ENCODE data around the gene OPN4.

DNA sequence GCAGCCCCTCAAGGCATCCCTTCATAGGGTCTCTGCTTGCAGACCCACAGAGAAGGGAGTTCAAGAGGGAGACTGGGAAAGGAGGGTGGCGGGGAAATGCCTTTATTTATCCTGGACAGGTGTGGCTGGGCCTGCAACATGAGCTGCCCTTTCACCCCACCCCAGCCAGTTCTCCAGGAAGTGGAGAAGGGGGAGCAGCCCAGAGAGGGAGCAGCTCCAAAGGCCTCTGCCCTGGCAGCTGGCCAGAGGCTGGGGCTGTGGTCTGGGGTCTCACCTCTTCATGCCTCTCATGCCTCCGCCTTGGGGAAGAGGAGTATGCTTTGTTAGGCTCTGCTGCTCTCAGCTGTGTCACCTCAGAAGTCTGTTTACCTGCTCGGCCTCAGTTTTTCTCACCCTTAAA, 17.1 kb downstream of the OPN4 start:
- TF ChIP-seq, protein P1, sequence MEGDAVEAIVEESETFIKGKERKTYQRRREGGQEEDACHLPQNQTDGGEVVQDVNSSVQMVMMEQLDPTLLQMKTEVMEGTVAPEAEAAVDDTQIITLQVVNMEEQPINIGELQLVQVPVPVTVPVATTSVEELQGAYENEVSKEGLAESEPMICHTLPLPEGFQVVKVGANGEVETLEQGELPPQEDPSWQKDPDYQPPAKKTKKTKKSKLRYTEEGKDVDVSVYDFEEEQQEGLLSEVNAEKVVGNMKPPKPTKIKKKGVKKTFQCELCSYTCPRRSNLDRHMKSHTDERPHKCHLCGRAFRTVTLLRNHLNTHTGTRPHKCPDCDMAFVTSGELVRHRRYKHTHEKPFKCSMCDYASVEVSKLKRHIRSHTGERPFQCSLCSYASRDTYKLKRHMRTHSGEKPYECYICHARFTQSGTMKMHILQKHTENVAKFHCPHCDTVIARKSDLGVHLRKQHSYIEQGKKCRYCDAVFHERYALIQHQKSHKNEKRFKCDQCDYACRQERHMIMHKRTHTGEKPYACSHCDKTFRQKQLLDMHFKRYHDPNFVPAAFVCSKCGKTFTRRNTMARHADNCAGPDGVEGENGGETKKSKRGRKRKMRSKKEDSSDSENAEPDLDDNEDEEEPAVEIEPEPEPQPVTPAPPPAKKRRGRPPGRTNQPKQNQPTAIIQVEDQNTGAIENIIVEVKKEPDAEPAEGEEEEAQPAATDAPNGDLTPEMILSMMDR (conservative IDR thresholded peaks at IDR 0.05; ENCODE audit: low read depth, low read length): no peak
- TF ChIP-seq EZH2phosphoT487 (IDR thresholded peaks at IDR 0.05; ENCODE audit: borderline replicate concordance, low read length): no peak
- no peak for TF ChIP-seq EZH2 (IDR thresholded peaks at IDR 0.05; ENCODE audit: low read length, unreplicated experiment)

Data from PC-3 (cell line).